Rectal smooth muscle tissue (tissue), 1 donor: ENCODE measurements around the gene TAOK3.
A peak's percentile ranks its signal among the peaks of the same experiment; 100 is the strongest.

ENCODE experiments used
- H3K27ac ChIP-seq: one replicate; pipeline ENCODE4 v1.7.0; 2013; ENCODE audit warnings: low read depth, low read length, inconsistent platforms
- H3K27me3 ChIP-seq: one replicate; pipeline ENCODE4 v1.7.0; 2013; ENCODE audit warnings: low read length; ENCODE audit not compliant: control insufficient read depth, insufficient read depth
- H3K36me3 ChIP-seq: one replicate; pipeline ENCODE4 v1.7.0; 2013; ENCODE audit warnings: low read length; ENCODE audit not compliant: control insufficient read depth, insufficient read depth
- H3K4me1 ChIP-seq: one replicate; pipeline ENCODE4 v1.7.0; 2013; ENCODE audit warnings: low read length; ENCODE audit not compliant: control insufficient read depth, insufficient read depth
- H3K4me3 ChIP-seq: one replicate; pipeline ENCODE4 v1.7.0; 2013; ENCODE audit warnings: low read length
- H3K9ac ChIP-seq: one replicate; pipeline ENCODE4 v1.7.0; 2013; ENCODE audit warnings: low read length

TAOK3 gene

DNA sequence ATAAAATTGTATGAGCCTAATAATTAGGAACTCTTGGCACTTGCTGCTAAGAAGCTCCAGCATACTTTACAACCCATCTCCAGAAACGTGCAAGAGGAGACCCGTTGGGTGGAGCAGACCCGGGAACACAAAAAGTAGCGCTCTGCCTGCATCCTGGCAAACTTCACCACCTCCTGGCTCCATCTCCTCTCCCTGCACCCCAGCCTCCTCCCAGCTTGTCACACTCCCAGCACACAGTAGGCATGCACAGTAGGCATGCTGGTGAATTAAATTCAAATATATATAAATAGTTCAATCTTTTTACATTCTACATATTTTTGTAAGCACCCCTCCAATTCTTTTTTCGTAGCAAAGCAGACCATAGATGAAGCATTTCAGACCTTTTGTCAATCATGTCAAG, 270.1 kb downstream of the TAOK3 start:
- Histone ChIP-seq H3K4me3 (peak overlapping the region; percentile 88), H3K4me1 (no peaks in the 10 kb centered on the region), H3K36me3 (no peaks in the 10 kb centered on the region), H3K27ac (no peak overlapping the region), H3K9ac (no peak overlapping the region), H3K27me3 (no peaks in the 10 kb centered on the region)

DNA sequence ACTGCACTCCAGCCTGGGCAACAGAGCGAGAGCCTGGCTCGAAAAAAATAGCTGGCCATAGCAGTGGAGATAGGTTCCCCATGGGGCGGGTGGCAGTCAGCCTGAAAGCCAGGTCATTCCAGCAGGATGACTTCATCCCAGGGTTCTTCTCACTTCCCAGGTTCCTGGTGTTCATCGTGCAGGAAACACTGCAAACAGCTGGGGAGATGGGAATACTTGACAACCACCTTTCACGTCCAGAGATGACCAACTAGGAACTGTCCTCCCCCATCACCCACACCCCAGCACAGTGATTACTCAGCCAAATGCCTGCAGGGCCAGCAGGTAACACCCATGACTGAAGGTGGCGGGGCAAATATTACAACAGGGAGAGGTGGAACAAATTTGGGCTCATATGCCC, 270.6 kb downstream of the TAOK3 start:
- Histone ChIP-seq H3K36me3 (no peaks in the 10 kb centered on the region), H3K27me3 (no peaks in the 10 kb centered on the region), H3K9ac (no peak overlapping the region), H3K4me1 (no peaks in the 10 kb centered on the region), H3K27ac (no peak overlapping the region), H3K4me3 (no peak overlapping the region)

DNA sequence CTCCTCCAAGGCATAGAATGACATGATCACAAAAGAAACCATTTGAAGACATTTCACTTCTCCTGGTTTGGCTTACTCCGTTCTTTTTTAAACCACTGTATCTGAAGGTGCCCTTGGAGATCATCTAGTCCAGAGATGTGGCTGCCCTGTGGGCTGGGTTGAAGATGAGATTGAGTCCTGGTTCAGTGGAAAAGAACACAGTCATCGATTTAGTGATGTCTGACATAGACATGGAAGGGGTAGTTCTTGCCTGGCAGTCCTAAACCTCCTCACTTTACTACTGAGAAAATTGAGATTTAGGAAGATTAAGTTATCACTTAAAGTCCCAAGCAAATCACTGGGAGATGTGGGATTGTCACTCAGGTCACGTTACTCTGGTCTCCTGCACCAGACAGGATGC, 271.7 kb downstream of the TAOK3 start:
- Histone ChIP-seq H3K4me3 (no peak overlapping the region), H3K27me3 (no peaks in the 10 kb centered on the region), H3K9ac (no peak overlapping the region), H3K27ac (no peak overlapping the region), H3K36me3 (no peaks in the 10 kb centered on the region), H3K4me1 (no peaks in the 10 kb centered on the region)
